ENCODE data around the gene CTBP2.

DNA sequence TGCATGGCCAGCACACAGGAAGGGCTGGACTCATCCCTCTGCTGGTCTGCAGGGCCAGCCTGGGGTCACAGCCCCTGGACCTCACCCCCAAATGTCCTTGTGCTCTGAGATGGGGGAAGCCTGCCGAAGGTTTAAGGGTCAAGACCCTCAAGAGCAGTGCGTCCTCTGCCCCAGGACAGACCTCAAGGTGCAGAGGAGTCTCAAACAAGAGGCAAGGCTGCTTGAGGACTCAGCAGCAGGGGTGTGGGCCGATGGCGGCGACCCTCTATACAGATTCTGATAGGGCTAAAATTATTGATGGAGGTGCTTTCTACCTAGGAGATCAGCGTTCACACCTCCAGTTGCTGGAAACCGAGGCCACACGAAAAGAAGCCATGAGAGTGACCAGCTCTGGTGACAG is 137.7 kb downstream of the CTBP2 start:
- TF ChIP-seq, protein P1, sequence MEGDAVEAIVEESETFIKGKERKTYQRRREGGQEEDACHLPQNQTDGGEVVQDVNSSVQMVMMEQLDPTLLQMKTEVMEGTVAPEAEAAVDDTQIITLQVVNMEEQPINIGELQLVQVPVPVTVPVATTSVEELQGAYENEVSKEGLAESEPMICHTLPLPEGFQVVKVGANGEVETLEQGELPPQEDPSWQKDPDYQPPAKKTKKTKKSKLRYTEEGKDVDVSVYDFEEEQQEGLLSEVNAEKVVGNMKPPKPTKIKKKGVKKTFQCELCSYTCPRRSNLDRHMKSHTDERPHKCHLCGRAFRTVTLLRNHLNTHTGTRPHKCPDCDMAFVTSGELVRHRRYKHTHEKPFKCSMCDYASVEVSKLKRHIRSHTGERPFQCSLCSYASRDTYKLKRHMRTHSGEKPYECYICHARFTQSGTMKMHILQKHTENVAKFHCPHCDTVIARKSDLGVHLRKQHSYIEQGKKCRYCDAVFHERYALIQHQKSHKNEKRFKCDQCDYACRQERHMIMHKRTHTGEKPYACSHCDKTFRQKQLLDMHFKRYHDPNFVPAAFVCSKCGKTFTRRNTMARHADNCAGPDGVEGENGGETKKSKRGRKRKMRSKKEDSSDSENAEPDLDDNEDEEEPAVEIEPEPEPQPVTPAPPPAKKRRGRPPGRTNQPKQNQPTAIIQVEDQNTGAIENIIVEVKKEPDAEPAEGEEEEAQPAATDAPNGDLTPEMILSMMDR (IDR thresholded peaks at IDR 0.05): no peak
- TF ChIP-seq ZNF121 (CRISPR knock-in tag; IDR thresholded peaks at IDR 0.05) (no peak), GABPB1 (CRISPR knock-in tag; IDR thresholded peaks at IDR 0.05) (no peak), SP1 (CRISPR knock-in tag; conservative IDR thresholded peaks at IDR 0.05) (no peak), ETV6 (CRISPR knock-in tag; IDR thresholded peaks at IDR 0.05) (no peak), ESRRA (CRISPR knock-in tag; IDR thresholded peaks at IDR 0.05; ENCODE audit: borderline replicate concordance) (no peak), TEAD4 (CRISPR knock-in tag; IDR thresholded peaks at IDR 0.05) (no peak), CBFB (CRISPR knock-in tag; IDR thresholded peaks at IDR 0.05; ENCODE audit: low read depth) (no peak)
- TF ChIP-seq, protein P2, sequence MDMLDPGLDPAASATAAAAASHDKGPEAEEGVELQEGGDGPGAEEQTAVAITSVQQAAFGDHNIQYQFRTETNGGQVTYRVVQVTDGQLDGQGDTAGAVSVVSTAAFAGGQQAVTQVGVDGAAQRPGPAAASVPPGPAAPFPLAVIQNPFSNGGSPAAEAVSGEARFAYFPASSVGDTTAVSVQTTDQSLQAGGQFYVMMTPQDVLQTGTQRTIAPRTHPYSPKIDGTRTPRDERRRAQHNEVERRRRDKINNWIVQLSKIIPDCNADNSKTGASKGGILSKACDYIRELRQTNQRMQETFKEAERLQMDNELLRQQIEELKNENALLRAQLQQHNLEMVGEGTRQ (CRISPR knock-in tag; IDR thresholded peaks at IDR 0.05): no peak
- TF ChIP-seq, protein P3, sequence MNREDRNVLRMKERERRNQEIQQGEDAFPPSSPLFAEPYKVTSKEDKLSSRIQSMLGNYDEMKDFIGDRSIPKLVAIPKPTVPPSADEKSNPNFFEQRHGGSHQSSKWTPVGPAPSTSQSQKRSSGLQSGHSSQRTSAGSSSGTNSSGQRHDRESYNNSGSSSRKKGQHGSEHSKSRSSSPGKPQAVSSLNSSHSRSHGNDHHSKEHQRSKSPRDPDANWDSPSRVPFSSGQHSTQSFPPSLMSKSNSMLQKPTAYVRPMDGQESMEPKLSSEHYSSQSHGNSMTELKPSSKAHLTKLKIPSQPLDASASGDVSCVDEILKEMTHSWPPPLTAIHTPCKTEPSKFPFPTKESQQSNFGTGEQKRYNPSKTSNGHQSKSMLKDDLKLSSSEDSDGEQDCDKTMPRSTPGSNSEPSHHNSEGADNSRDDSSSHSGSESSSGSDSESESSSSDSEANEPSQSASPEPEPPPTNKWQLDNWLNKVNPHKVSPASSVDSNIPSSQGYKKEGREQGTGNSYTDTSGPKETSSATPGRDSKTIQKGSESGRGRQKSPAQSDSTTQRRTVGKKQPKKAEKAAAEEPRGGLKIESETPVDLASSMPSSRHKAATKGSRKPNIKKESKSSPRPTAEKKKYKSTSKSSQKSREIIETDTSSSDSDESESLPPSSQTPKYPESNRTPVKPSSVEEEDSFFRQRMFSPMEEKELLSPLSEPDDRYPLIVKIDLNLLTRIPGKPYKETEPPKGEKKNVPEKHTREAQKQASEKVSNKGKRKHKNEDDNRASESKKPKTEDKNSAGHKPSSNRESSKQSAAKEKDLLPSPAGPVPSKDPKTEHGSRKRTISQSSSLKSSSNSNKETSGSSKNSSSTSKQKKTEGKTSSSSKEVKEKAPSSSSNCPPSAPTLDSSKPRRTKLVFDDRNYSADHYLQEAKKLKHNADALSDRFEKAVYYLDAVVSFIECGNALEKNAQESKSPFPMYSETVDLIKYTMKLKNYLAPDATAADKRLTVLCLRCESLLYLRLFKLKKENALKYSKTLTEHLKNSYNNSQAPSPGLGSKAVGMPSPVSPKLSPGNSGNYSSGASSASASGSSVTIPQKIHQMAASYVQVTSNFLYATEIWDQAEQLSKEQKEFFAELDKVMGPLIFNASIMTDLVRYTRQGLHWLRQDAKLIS (CRISPR knock-in tag; IDR thresholded peaks at IDR 0.05; ENCODE audit: borderline replicate concordance): no peak
- TF ChIP-seq, protein P4, sequence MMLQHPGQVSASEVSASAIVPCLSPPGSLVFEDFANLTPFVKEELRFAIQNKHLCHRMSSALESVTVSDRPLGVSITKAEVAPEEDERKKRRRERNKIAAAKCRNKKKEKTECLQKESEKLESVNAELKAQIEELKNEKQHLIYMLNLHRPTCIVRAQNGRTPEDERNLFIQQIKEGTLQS (CRISPR knock-in tag; conservative IDR thresholded peaks at IDR 0.05): no peak
- TF ChIP-seq, protein P5, sequence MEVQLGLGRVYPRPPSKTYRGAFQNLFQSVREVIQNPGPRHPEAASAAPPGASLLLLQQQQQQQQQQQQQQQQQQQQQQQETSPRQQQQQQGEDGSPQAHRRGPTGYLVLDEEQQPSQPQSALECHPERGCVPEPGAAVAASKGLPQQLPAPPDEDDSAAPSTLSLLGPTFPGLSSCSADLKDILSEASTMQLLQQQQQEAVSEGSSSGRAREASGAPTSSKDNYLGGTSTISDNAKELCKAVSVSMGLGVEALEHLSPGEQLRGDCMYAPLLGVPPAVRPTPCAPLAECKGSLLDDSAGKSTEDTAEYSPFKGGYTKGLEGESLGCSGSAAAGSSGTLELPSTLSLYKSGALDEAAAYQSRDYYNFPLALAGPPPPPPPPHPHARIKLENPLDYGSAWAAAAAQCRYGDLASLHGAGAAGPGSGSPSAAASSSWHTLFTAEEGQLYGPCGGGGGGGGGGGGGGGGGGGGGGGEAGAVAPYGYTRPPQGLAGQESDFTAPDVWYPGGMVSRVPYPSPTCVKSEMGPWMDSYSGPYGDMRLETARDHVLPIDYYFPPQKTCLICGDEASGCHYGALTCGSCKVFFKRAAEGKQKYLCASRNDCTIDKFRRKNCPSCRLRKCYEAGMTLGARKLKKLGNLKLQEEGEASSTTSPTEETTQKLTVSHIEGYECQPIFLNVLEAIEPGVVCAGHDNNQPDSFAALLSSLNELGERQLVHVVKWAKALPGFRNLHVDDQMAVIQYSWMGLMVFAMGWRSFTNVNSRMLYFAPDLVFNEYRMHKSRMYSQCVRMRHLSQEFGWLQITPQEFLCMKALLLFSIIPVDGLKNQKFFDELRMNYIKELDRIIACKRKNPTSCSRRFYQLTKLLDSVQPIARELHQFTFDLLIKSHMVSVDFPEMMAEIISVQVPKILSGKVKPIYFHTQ (CRISPR knock-in tag; IDR thresholded peaks at IDR 0.05): no peak
- TF ChIP-seq, protein P6, sequence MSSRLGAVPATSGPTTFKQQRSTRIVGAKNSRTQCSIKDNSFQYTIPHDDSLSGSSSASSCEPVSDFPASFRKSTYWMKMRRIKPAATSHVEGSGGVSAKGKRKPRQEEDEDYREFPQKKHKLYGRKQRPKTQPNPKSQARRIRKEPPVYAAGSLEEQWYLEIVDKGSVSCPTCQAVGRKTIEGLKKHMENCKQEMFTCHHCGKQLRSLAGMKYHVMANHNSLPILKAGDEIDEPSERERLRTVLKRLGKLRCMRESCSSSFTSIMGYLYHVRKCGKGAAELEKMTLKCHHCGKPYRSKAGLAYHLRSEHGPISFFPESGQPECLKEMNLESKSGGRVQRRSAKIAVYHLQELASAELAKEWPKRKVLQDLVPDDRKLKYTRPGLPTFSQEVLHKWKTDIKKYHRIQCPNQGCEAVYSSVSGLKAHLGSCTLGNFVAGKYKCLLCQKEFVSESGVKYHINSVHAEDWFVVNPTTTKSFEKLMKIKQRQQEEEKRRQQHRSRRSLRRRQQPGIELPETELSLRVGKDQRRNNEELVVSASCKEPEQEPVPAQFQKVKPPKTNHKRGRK (CRISPR knock-in tag; IDR thresholded peaks at IDR 0.05; ENCODE audit: borderline replicate concordance): no peak

Data from WTC11 (cell line).